Neural cell (in vitro differentiated cells): ENCODE data around the gene POU2AF3. TPM values are rescaled to one million over a fixed set of nuclear protein-coding genes. Genes with fewer than 3 reads are reported as not detected.

ENCODE experiments used
- H2AFZ ChIP-seq: fragments of 200-600, 300-800 bp; sonication (generic), shearing (Covaris generic); 2 replicates; pipeline ENCODE4 v1.6.0; 2014; ENCODE audit warnings: low read depth, mild to moderate bottlenecking, antibody characterized with exemption, low read length, moderate library complexity
- H3F3A ChIP-seq: fragments of 200-600 bp; shearing (Covaris generic); 2 replicates; pipeline ENCODE4 v1.6.1; 2016; ENCODE audit warnings: mild to moderate bottlenecking, moderate library complexity, mixed read lengths, antibody characterized with exemption, low read length; ENCODE audit not compliant: insufficient read depth, poor library complexity, severe bottlenecking
- H3K27ac ChIP-seq: fragments of 200-600, 300-800 bp; sonication (generic), shearing (Covaris generic); 2 replicates; pipeline ENCODE4 v1.5.1; 2014; ENCODE audit warnings: mild to moderate bottlenecking, low read length, moderate library complexity
- H3K27me3 ChIP-seq: fragments of 300-800, 200-600 bp; sonication (generic), shearing (Covaris generic); 2 replicates; pipeline ENCODE4 v1.6.0; 2014; ENCODE audit warnings: mild to moderate bottlenecking, low read depth, low read length, moderate library complexity; ENCODE audit not compliant: insufficient read depth
- H3K36me3 ChIP-seq: fragments of 300-800, 200-600 bp; sonication (generic), shearing (Covaris generic); 2 replicates; pipeline ENCODE4 v1.5.1; 2014; ENCODE audit warnings: mild to moderate bottlenecking, antibody characterized with exemption, low read length, moderate library complexity; ENCODE audit not compliant: insufficient read depth
- H3K4me2 ChIP-seq: fragments of 300-800, 200-600 bp; sonication (generic), shearing (Covaris generic); 2 replicates; pipeline ENCODE4 v1.6.0; 2014; ENCODE audit warnings: mild to moderate bottlenecking, low read length
- H3K4me3 ChIP-seq: fragments of 300-800, 200-600 bp; sonication (generic), shearing (Covaris generic); 2 replicates; pipeline ENCODE4 v1.5.1; 2014; ENCODE audit warnings: mild to moderate bottlenecking, low read length, moderate library complexity
- H3K79me2 ChIP-seq: fragments of 200-600 bp; shearing (Covaris generic); replicated peaks from 2 replicates; pipeline ENCODE4 v1.6.0; 2014; ENCODE audit warnings: mild to moderate bottlenecking, low read length, moderate library complexity; ENCODE audit not compliant: insufficient read depth
- H3K9ac ChIP-seq: fragments of 300-800, 200-600 bp; sonication (generic), shearing (Covaris generic); 2 replicates; pipeline ENCODE4 v1.6.1; 2016; ENCODE audit warnings: mild to moderate bottlenecking, low read length, mixed read lengths
- H3K9me2 ChIP-seq: fragments of 200-600 bp; shearing (Covaris generic); 2 replicates; pipeline ENCODE4 v1.6.1; 2016; ENCODE audit warnings: mild to moderate bottlenecking, low read length, mixed read lengths; ENCODE audit not compliant: insufficient read depth
- H3K9me3 ChIP-seq: fragments of 200-600, 300-800 bp; sonication (generic), shearing (Covaris generic); 2 replicates; pipeline ENCODE4 v1.6.1; 2016; ENCODE audit warnings: mild to moderate bottlenecking, mixed run types, low read length, moderate library complexity, mixed read lengths
- H4K20me1 ChIP-seq: fragments of 200-600 bp; shearing (Covaris generic); 2 replicates; pipeline ENCODE4 v1.6.1; 2016; ENCODE audit warnings: mild to moderate bottlenecking, mixed run types; ENCODE audit not compliant: insufficient read depth
- CTCF ChIP-seq: fragments of 450-650 bp; IDR thresholded peaks from 2 replicates; pipeline ENCODE4 v1.5.1; 2014; ENCODE audit warnings: antibody characterized with exemption, mild to moderate bottlenecking, moderate library complexity; ENCODE audit not compliant: poor library complexity, severe bottlenecking
- EP300 ChIP-seq: fragments of 450-650 bp; conservative IDR thresholded peaks from 2 replicates; pipeline ENCODE4 v1.6.1; 2014; ENCODE audit warnings: antibody characterized with exemption, mild to moderate bottlenecking, moderate library complexity; ENCODE audit not compliant: poor library complexity, severe bottlenecking
- EZH2 ChIP-seq: fragments of 200-600, 300-800 bp; shearing (Covaris generic), sonication (generic); IDR thresholded peaks from 2 replicates; pipeline ENCODE4 v1.6.1; 2014; ENCODE audit warnings: antibody characterized with exemption, low read length, borderline replicate concordance, mild to moderate bottlenecking; ENCODE audit not compliant: insufficient read depth, poor library complexity, severe bottlenecking
- MXI1 ChIP-seq: fragments of 450-650 bp; conservative IDR thresholded peaks from 2 replicates; pipeline ENCODE4 v1.6.1; 2014; ENCODE audit warnings: antibody characterized with exemption, mild to moderate bottlenecking; ENCODE audit not compliant: poor library complexity, severe bottlenecking
- POLR2AphosphoS5 ChIP-seq: IDR thresholded peaks from 2 replicates; pipeline ENCODE4 v1.6.1; 2012
- RAD21 ChIP-seq: fragments of 450-650 bp; conservative IDR thresholded peaks from 2 replicates; pipeline ENCODE4 v1.6.1; 2014; ENCODE audit warnings: antibody characterized with exemption, mild to moderate bottlenecking, moderate library complexity
- REST ChIP-seq: IDR thresholded peaks from 2 replicates; pipeline ENCODE4 v1.6.1; 2012; ENCODE audit warnings: borderline replicate concordance
- SMC3 ChIP-seq: fragments of 450-650 bp; conservative IDR thresholded peaks from 2 replicates; pipeline ENCODE4 v1.6.1; 2014; ENCODE audit warnings: antibody characterized with exemption, mild to moderate bottlenecking, moderate library complexity; ENCODE audit not compliant: poor library complexity
- TAF1 ChIP-seq: IDR thresholded peaks from 2 replicates; pipeline ENCODE4 v1.6.1; 2012; ENCODE audit warnings: low read depth
- polyA plus RNA-seq: library from polyadenylated mRNA; depleted of rRNA; stranded (reverse); fragments of >200 nt; gene quantifications from 2 replicates; pipeline ENCODE4 v1.2.3, GENCODE V29; 2014

Gene POU2AF3
- polyA plus RNA-seq, 1 donor from 2014 or later: not detected

- no peak overlapping the region for H3K4me3 ChIP-seq
- H3K27me3 ChIP-seq: no peaks in the 10 kb centered on the region
- no peak overlapping the region for H2AFZ ChIP-seq
- no peak overlapping the region for H3K4me2 ChIP-seq
- H3K79me2 ChIP-seq: no peaks in the 10 kb centered on the region
- H3K9me3 ChIP-seq: no peaks in the 10 kb centered on the region
- no peak overlapping the region for H3K27ac ChIP-seq
- no peaks in the 10 kb centered on the region for H4K20me1 ChIP-seq
- H3K36me3 ChIP-seq: no peaks in the 10 kb centered on the region
- no peaks in the 10 kb centered on the region for H3F3A ChIP-seq
- H3K9me2 ChIP-seq: no peaks in the 10 kb centered on the region
- no peak overlapping the region for H3K9ac ChIP-seq
- no peak for TF ChIP-seq REST
- TF ChIP-seq SMC3: no peak
- no peak for TF ChIP-seq POLR2AphosphoS5
- no peak for TF ChIP-seq EZH2
- TF ChIP-seq EP300: no peak
- TF ChIP-seq CTCF: no peak
- TF ChIP-seq RAD21: no peak
- TF ChIP-seq MXI1: no peak
- no peak for TF ChIP-seq TAF1
Observed at GRCh38 chr11:111347723-111348115, 49.4 kb downstream of the POU2AF3 start.

- Histone ChIP-seq H3F3A (no peaks in the 10 kb centered on the region), H3K27ac (no peak overlapping the region), H3K9me3 (no peaks in the 10 kb centered on the region), H3K9ac (no peak overlapping the region), H3K9me2 (no peaks in the 10 kb centered on the region), H3K27me3 (no peaks in the 10 kb centered on the region), H2AFZ (no peak overlapping the region), H4K20me1 (no peaks in the 10 kb centered on the region), H3K79me2 (no peaks in the 10 kb centered on the region), H3K4me2 (no peak overlapping the region), H3K4me3 (no peak overlapping the region), H3K36me3 (no peaks in the 10 kb centered on the region)
- TF ChIP-seq SMC3 (no peak), POLR2AphosphoS5 (no peak), EP300 (no peak), TAF1 (no peak), REST (no peak), RAD21 (no peak), CTCF (no peak), MXI1 (no peak), EZH2 (no peak)
Observed at GRCh38 chr11:111348147-111348546, 49.8 kb downstream of the POU2AF3 start.
